K562 (cell line): Measurements from ENCODE around the gene GABARAPL2. TPM values are rescaled to one million over a fixed set of nuclear protein-coding genes. Genes with fewer than 3 reads are reported as not detected.

ENCODE experiments used
- BCOR ChIP-seq: fragments of 450-650 bp; IDR thresholded peaks from 2 replicates; pipeline ENCODE4 v1.6.1; 2016
- BHLHE40 ChIP-seq: IDR thresholded peaks from 2 replicates; pipeline ENCODE4 v1.6.1; 2011; ENCODE audit warnings: low read length, improper control_type of control experiment
- DPF2 ChIP-seq: fragments of 450-650 bp; IDR thresholded peaks from 2 replicates; pipeline ENCODE4 v1.6.1; 2016
- EP300 ChIP-seq: IDR thresholded peaks from 2 replicates; pipeline ENCODE4 v1.6.1; 2012; ENCODE audit warnings: low read length, improper control_type of control experiment
- FOXM1 ChIP-seq, 2 experiments: fragments of 450-650 bp in 1 of 2; sonication (generic) in 1 of 2; formaldehyde crosslinking in 1 of 2; IDR thresholded peaks; 2 replicates each; pipeline versions ENCODE4 v1.6.1 to v1.9.0; 2017 to 2022; ENCODE audit warnings: low read depth in 2 of 2, mild to moderate bottlenecking in 2 of 2, missing genetic modification reagents in 1 of 2, moderate library complexity in 1 of 2
- GATA2 ChIP-seq: sonication (generic); formaldehyde crosslinking; IDR thresholded peaks from 2 replicates; pipeline ENCODE4 v1.4.0; 2020; ENCODE audit warnings: mild to moderate bottlenecking, missing genetic modification reagents
- HMBOX1 ChIP-seq: sonication (generic); IDR thresholded peaks from 2 replicates; pipeline ENCODE4 v1.6.1; 2016
- KAT2B ChIP-seq: IDR thresholded peaks from one replicate; pipeline ENCODE4 v1.6.1; 2012; ENCODE audit warnings: low read depth, mild to moderate bottlenecking, control low read depth, inconsistent platforms, low read length, moderate library complexity
- KLF16 ChIP-seq: IDR thresholded peaks from 2 replicates; pipeline ENCODE4 v1.6.1; 2016; ENCODE audit warnings: antibody characterized with exemption
- MTA1 ChIP-seq: fragments of 450-650 bp; IDR thresholded peaks from 2 replicates; pipeline ENCODE4 v1.6.1; 2017; ENCODE audit warnings: borderline replicate concordance
- MTA2 ChIP-seq: fragments of 450-650 bp; IDR thresholded peaks from 2 replicates; pipeline ENCODE4 v1.6.1; 2016; ENCODE audit warnings: low read depth
- NBN ChIP-seq: fragments of 450-650 bp; IDR thresholded peaks from 2 replicates; pipeline ENCODE4 v1.6.1; 2016; ENCODE audit warnings: low read depth, mild to moderate bottlenecking
- NEUROD1 ChIP-seq: fragments of 150-350 bp; IDR thresholded peaks from 2 replicates; pipeline ENCODE4 v1.6.1; 2014; ENCODE audit warnings: borderline replicate concordance, low read length, low read depth; ENCODE audit not compliant: partially characterized antibody
- OTX1 ChIP-seq: fragments of 450-650 bp; formaldehyde crosslinking; IDR thresholded peaks from 2 replicates; pipeline ENCODE4 v1.4.0; 2022; ENCODE audit warnings: mild to moderate bottlenecking
- STAT5A ChIP-seq: IDR thresholded peaks from 2 replicates; pipeline ENCODE4 v1.6.1; 2012; ENCODE audit warnings: low read length, inconsistent platforms, borderline replicate concordance
- TOE1 ChIP-seq, 2 experiments: fragments of 450-650 bp in 1 of 2; sonication (generic) in 1 of 2; formaldehyde crosslinking in 1 of 2; IDR thresholded peaks; 2 replicates each; pipeline versions ENCODE4 v1.7.1 to v1.8.0; 2016 to 2022; ENCODE audit warnings: borderline replicate concordance in 2 of 2, mild to moderate bottlenecking in 2 of 2, antibody characterized with exemption in 1 of 2, inconsistent platforms in 1 of 2, low read depth in 1 of 2, missing genetic modification reagents in 1 of 2, moderate library complexity in 1 of 2
- polyA plus RNA-seq, 8 experiments: library from polyadenylated mRNA; depleted of rRNA in 4 of 8; stranded (reverse) in 5 of 8; unstranded in 3 of 8; fragments of >200 nt; fragmentation: Nextera tagmentation in 2 of 8; fragmentation: Illumina TruSeq in 1 of 8; extraction: Ambion mirVana in 2 of 8; extraction: Trizol in 1 of 8; gene quantifications; 2 replicates each; pipeline versions ENCODE4 v1.2.1 to v1.2.3, GENCODE V29; 2011 to 2014; ENCODE audit warnings: inconsistent platforms in 1 of 8, missing spikeins in 1 of 8
- total RNA-seq, 7 experiments: library from RNA; depleted of rRNA in 6 of 7; stranded (reverse); fragments of >200 nt in 6 of 7; fragmentation: Illumina TruSeq in 2 of 7; extraction: Trizol in 2 of 7; gene quantifications; 2 replicates each; pipeline versions ENCODE4 v1.2.1 to v1.2.3, GENCODE V29; 2011 to 2021; ENCODE audit warnings: low replicate concordance in 1 of 7

The GABARAPL2 gene
- total and polyA plus RNA-seq, 9 of the 15 experiments (the other 6 are each of a cell fraction or from before 2014, with no cell fraction given) = 42.1 to 288 (median 91.8) TPM

- TF ChIP-seq TOE1 (IDR thresholded peaks at IDR 0.05; ENCODE audit: borderline replicate concordance) (no peak), TOE1 (CRISPR knock-in tag; IDR thresholded peaks at IDR 0.05; ENCODE audit: borderline replicate concordance, low read depth) (no peak), NBN (peak; percentile 70; the same call in 1 of the 2 replicates), DPF2 (peak; percentile 98), NEUROD1 (peak; percentile 49), EP300 (peak; percentile 77), BHLHE40 (no peak), STAT5A (peak; percentile 41; the same call in 1 of the 2 replicates), HMBOX1 (peak; percentile 93), MTA2 (peak; percentile 72), GATA2 (peak; percentile 43; the same call in 1 of the 2 replicates), MTA1 (peak; percentile 87; the same call in 1 of the 2 replicates), KAT2B (no peak), FOXM1 (IDR thresholded peaks at IDR 0.05; ENCODE audit: low read depth) (peak; percentile 38; the same call in 1 of the 2 replicates), FOXM1 (CRISPR knock-in tag; IDR thresholded peaks at IDR 0.05; ENCODE audit: low read depth) (no peak), KLF16 (0 out of 2 replicates have a peak, but pooled peaks have one; percentile 19), OTX1 (0 out of 2 replicates have a peak, but pooled peaks have one; percentile 40), BCOR (peak; percentile 75)
- TF ChIP-seq, all 486 proteins: peak for 64
Measured at GRCh38 chr16:75624921-75625334, 58.7 kb downstream of the GABARAPL2 start (continued).
